Measurements from ENCODE around the gene FBXL15.
"Not testable (repeated sequence)": the region's sequence is repeated elsewhere in the genome, so short reads cannot be mapped to it uniquely, and the experiment has no call there.

FBXL15 gene

GRCh38 chr10:102431452-102432124 is 11.0 kb downstream of the FBXL15 start:
- FAIRE-seq = no peak

GRCh38 chr10:102432162-102432950 is 11.7 kb downstream of the FBXL15 start, which contains the start of gene CUEDC2:
CUEDC2 (minus strand) TSS chr10:102432574; CDS start chr10:102425188, 7,386 bp downstream.
- FAIRE-seq = no peak

GRCh38 chr10:102433619-102434046 is 13.0 kb downstream of the FBXL15 start:
- FAIRE-seq = no peak

DNA sequence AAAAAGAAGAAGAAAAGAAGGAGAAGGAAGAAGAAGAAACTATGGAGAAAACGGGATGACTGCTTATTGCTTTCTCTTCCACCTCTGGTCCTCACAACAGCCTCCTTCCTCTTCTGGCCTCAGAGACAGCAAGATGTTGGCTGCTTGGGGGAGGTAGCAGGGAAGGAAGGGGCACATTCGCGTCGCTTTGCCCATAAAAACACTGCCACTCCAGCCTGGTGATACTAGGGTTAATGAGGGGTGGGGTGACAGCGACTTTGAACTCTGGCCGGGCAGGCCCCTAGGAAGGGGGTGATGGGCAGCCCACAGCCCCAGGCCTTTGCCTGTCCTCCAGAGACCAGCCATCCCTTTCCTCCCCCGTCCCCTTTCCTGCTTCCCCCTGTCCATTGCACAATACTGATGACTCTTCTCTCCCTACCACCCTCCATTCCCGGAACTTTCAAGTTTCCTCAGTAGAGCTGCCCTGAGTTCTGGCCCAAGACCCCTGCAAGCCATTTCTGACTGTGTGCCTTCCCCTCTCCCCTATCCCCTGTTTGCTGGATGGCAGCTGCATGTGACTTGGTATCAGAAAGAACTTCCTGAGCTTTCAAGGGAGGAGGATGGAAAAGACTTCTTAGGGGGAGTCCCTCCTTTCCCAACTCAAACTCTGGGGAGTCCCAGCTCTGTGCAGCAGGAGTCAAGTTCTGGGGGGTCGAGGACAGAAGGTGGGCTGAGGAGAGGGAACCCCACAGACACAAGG is 13.9 kb downstream of the FBXL15 start:
- no peak for FAIRE-seq

DNA sequence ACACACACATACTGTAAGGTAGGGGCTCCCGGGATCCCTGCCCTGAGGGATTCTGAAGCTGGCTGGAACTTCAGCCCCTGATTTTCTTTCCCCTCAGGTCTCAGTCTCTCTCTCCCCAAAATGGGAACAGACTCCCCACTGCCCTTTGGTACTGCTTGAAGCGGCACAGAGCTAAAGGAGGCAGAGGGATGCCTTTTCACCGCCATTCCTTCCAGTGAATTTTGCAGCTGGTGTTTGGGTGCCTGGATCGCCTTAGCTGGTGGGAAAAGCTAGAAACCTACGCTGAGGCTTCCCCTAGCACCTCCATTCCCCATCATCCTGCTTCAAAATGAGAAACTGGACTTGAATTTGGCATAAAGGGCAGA is 14.5 kb downstream of the FBXL15 start:
- no peak for FAIRE-seq

DNA sequence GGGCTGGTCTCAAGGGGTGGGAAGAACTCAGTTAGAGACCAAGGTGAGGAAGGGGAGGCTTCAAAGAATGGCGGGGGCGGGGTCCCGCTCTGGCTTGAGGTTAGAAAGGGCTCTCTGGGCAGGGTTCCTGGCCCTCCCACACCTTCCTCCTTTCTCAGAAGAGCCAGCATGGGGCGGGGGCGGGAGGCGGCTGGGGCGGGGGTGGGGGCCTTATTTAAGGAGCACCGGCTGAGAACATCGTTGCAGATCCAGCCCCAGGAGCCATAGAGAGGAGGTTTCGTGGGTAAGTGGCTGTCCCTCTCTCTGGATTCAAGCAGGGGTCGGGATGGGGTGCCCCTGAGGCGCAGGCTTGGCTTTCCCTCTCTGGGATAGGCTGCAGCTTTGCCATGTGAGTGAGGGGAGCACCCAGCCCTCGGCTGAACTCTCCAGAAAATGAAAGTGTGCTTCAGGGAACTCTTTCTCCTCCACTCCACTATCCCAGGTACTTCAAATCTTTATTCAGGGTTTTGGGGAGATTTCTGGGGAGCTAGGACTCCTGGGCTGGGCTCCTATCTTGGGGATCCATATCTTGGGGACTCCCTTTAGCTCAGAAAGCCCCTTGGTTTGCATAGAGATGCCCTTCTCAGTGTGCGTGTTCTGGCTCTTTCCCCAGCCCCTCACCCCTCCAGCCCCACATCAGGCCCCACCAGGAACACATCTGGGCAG is 15.0 kb downstream of the FBXL15 start:
- no peak for FAIRE-seq

- FAIRE-seq = no peak
These were observed 15.7 kb downstream of the FBXL15 start for GRCh38 chr10:102436312-102436711.

DNA sequence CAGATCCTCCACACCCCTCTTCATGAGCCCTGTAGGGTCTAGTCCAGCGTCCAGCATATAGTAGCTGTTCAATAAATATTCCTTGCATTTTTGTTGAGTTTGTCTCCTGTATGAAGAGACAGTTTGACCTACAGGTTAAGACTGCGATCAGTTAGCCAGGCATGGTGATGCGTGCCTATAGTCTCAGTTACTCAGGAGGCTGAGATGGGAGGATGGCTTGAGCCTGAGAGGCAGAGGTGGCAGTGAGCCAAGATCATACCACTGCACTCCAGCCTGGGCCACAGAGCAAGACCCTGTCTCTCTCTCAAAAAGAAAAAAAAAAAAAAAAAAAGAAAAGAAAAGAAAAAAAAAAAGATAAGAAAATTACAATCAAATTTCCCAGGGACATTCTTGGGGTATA is 16.9 kb downstream of the FBXL15 start:
- no peak for FAIRE-seq

DNA sequence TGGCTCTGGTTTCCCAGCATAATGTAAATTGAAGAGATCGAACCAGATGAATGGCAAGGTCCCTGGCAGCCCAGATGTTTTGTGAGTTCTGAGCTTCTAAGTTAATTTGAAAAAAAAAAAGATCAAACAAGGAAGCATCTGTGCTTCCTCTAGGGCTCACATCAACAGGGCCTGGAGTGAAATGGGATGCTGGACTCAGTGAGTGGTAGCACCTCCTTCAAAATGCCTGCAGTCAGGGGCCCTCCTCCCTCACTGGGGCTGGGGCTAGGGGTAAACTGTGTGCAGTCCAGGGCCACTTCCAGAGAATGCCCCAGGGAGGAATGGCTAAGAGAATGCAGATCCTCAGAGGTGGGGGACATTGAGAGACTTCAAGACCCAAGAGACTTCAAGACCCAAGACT is 17.7 kb downstream of the FBXL15 start:
- no peak for FAIRE-seq

- FAIRE-seq = no peak
These were observed 24.2 kb downstream of the FBXL15 start for GRCh38 chr10:102444851-102445250.

DNA sequence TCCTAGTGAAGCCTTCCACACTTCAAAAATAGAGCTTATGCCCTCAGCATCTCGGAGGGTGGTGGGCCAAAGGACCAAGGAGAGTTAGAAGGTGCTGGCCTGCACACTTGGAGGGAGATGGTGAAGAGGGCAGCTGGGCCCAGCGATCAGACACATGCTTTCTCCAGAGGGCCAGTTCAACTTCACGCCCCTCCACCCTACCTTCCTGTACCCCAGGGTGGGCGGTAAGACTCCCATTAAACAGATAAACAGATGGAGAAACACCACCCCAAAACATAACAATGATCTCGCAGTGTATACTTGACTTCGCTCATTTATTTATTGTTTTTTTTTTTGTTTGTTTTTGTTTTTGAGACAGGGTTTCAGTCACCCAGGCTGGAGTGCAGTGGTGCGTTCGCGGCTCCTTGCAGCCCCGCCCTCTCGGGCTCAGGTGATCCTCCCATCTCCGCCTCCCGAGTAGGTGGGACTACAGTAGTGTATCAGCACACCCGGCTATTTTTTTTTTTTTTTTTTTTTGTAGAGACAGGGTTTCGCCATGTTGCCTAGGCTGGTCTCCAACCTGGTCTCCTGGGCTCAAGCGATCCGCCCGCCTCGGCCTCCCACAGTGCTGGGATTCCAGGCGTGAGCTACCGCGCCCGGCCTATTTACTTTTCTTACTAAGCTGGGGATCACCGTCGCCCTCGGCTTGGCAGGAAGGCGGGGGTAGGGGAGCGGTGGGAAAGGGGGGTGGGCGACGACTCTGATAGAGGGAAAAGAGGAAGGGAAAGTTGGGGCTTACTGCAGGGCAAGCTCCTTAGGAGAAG is 28.9 kb downstream of the FBXL15 start:
- no peak for FAIRE-seq

GRCh38 chr10:102450124-102450373 is 29.4 kb downstream of the FBXL15 start:
- FAIRE-seq = no peak

- no peak for FAIRE-seq
These were observed 29.9 kb downstream of the FBXL15 start for GRCh38 chr10:102450374-102451104.

DNA sequence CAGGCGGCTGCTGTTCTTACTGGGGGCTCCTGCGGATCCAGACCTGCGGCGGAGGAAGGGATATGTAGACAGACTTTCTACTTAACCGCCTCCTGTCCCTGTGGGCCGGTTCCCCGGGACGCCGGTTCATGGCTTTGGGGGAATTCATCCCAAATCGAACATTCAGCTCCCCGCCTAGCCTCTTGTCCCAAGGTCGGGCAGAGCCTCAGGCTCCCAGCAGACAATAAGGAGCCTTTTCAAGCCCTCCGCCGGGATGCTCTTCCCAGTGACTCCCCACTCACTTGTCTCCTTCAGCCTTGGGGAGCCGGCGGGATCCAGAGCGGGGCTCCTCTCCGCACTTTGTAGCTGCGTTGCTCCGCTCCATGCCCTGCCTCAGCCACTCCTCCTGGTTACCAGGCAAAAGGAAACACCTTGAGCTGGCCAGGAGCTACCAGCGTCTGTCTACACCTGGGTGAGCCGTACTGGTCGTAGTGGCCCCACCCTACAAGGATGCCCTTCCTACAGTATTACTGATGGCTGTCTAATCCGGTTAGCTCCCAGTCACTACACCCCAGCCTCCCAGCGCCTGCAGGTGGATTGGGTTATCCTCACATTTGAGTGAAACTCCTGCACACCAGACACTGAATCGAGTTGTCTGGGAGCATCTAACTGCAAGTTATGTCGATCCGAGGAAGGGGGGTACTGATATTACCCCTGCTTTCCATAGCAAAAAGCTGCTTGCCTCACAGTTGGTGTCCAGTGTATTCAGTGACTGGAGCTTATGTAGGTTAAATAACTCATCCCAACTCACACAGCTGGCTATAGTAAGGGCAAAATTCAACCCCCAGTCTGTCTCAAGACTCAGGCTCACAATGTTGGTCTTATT is 30.7 kb downstream of the FBXL15 start, which contains the start of gene C10orf95:
Gene C10orf95, minus strand, starts transcription at position 439 of the 865 bp plus-strand sequence. CDS start 450 bp downstream, outside the sequence.
- no peak for FAIRE-seq

GRCh38 chr10:102452672-102453340 is 32.2 kb downstream of the FBXL15 start:
- no peak for FAIRE-seq

- no peak for FAIRE-seq
These were observed 32.9 kb downstream of the FBXL15 start for GRCh38 chr10:102453502-102453901.

GRCh38 chr10:102454662-102455487 is 34.2 kb downstream of the FBXL15 start:
- not testable (repeated sequence) for FAIRE-seq

DNA sequence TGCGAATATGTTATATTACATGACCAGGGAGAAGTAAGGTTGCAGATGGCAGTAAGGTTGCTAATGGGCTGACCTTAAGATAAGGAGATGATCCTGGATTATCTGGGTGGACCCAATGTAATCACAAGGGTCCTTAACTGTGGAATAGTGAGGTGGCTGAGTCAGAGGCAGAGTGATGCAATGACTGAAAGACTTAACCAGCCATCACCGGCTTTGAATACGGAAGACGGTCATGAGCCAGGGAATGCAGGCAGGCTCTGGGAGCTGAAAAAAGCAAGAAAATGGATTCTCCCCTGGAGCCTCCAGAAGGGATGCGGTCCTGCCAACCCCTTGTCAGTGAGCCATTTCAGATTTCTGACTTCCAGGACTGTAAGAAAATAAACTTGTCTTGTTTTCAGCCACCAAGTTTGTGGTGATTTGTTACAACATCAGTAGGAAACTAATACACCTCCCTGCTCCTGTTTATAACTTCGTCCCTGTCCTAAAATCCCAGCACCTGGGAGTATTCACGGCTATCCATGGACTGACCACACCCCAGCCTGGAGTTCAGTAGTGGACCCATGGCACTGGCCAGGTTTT is 35.3 kb downstream of the FBXL15 start:
- FAIRE-seq = no peak
